ENCODE data around the gene IL10RB. TPM values are rescaled to one million over a fixed set of nuclear protein-coding genes. Genes with fewer than 3 reads are reported as not detected.
"Not testable (repeated sequence)": the region's sequence is repeated elsewhere in the genome, so short reads cannot be mapped to it uniquely, and the experiment has no call there.

The IL10RB gene
- total RNA-seq, 4 donors from 2014 or later: 15.7 to 104 (median 63.2) TPM

GRCh38 chr21:33315946-33316710, 50.0 kb downstream of the IL10RB start:
- Histone ChIP-seq H3K9me3 (no peaks in the 10 kb centered on the region), H3K27me3 (no peaks in the 10 kb centered on the region), H3K27ac (no peak overlapping the region), H3K4me3 (no peak overlapping the region), H3K4me1 (no peaks in the 10 kb centered on the region), H3K36me3 (no peaks in the 10 kb centered on the region)
- intact Hi-C loops (cut with DNase I; ENCODE audit: low total_unique reads): no loop called here
- WGBS, 2 donors (ENCODE audit: low coverage in 1 of 2): 80% methylated on average over 3 to 5 of the region's 5 CpGs
- TF ChIP-seq POLR2A (IDR thresholded peaks at IDR 0.05): no peak
- no peak for TF ChIP-seq CTCF (IDR thresholded peaks at IDR 0.05)
- TF ChIP-seq POLR2AphosphoS5 (IDR thresholded peaks at IDR 0.05): no peak
- no peak for TF ChIP-seq EP300 (IDR thresholded peaks at IDR 0.05; ENCODE audit: low read depth)
- no peak for DNase-seq
- in situ Hi-C loops (cut with MboI; ENCODE audit: low pct_ligation_motif_present in 1 of 4, low pct_unique_long_range_greater_than_20kb in 1 of 4, low sequenced_read_pairs in 3 of 4): no loop called here

DNA sequence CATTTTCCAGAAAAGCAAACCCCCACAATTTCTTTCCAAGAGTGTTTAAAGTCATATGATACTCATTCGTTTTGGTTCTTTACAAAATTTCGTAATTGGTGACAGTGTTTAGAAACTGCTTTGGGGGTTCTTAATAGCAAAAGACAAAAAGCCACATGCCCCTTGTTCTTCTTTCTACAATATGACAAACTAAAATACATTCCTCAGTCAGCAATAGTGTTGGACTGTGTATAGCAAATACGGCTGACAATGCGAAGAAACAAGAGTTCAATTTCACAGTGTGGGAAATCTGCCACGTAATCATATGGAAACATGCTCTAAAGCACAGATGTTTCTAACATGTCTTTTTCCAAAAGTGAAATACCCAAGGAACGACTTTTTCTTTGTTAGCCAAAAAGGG, 51.0 kb downstream of the IL10RB start:
- Histone ChIP-seq H3K27ac (no peak overlapping the region), H3K9me3 (no peaks in the 10 kb centered on the region), H3K4me3 (no peak overlapping the region), H3K36me3 (no peaks in the 10 kb centered on the region), H3K4me1 (no peaks in the 10 kb centered on the region), H3K27me3 (no peaks in the 10 kb centered on the region)
- DNase-seq: no peak
- WGBS, 2 donors (ENCODE audit: low coverage in 1 of 2): 58 to 73% methylated on average over 6 of the region's 6 CpGs
- TF ChIP-seq POLR2A (IDR thresholded peaks at IDR 0.05) (no peak), POLR2AphosphoS5 (IDR thresholded peaks at IDR 0.05) (no peak), CTCF (IDR thresholded peaks at IDR 0.05) (no peak), EP300 (IDR thresholded peaks at IDR 0.05; ENCODE audit: low read depth) (no peak)
- in situ Hi-C loops (cut with MboI; ENCODE audit: low pct_ligation_motif_present in 1 of 4, low pct_unique_long_range_greater_than_20kb in 1 of 4, low sequenced_read_pairs in 3 of 4): no loop called here
- intact Hi-C loops (cut with DNase I; ENCODE audit: low total_unique reads): no loop called here

DNA sequence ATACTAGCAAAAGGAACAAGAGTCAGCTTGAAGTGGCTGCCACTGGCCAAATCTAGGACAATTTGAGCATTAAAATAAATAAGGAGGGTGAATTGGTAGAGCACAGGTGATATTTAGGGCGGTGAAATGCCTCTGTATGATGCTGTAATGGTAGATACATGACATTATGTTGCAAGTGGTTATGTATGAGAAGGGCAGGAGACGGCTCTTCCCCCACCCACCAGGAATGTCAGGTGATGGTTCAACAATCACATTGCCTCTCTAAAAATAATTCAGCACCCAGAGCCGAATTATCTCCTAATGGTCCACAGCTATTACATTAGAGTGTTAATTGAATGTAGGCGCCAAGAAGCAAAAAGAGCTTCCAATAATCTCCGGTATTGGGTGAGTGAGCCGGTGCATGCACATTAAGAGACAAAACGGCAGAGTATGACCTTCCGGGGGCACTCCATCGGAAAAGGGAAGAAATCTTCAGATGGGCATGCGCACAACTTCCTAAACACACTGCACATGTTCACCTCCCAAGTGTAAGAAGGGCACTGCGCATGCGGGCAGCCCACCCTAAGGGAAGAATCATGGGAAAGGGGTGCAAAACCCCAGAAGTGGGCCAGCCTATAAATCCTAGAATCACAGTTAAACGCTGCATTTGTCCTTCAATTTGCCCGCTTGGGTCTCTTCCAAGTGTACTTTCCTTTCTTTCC, 51.8 kb downstream of the IL10RB start:
- no peaks in the 10 kb centered on the region for H3K36me3 ChIP-seq
- WGBS, 2 donors (ENCODE audit: low coverage in 1 of 2): 81 to 87% methylated on average over 11 to 14 of the region's 14 CpGs
- no peak for DNase-seq
- H3K27ac ChIP-seq: no peak overlapping the region
- no peak for TF ChIP-seq EP300 (IDR thresholded peaks at IDR 0.05; ENCODE audit: low read depth)
- TF ChIP-seq CTCF (IDR thresholded peaks at IDR 0.05): no peak
- TF ChIP-seq POLR2A (IDR thresholded peaks at IDR 0.05): no peak
- TF ChIP-seq POLR2AphosphoS5 (IDR thresholded peaks at IDR 0.05): no peak
- H3K4me3 ChIP-seq: no peak overlapping the region
- no peaks in the 10 kb centered on the region for H3K4me1 ChIP-seq
- in situ Hi-C loops (cut with MboI; ENCODE audit: low pct_ligation_motif_present in 1 of 4, low pct_unique_long_range_greater_than_20kb in 1 of 4, low sequenced_read_pairs in 3 of 4) (no loop called here), intact Hi-C loops (cut with DNase I; ENCODE audit: low total_unique reads) (no loop called here)
- H3K27me3 ChIP-seq: no peaks in the 10 kb centered on the region
- no peaks in the 10 kb centered on the region for H3K9me3 ChIP-seq

- H3K9me3 ChIP-seq; H3K36me3 ChIP-seq; H3K4me3 ChIP-seq; intact Hi-C loops (cut with DNase I; ENCODE audit: low total_unique reads); H3K4me1 ChIP-seq; H3K27me3 ChIP-seq; H3K27ac ChIP-seq; in situ Hi-C loops (cut with MboI; ENCODE audit: low pct_ligation_motif_present in 1 of 4, low pct_unique_long_range_greater_than_20kb in 1 of 4, low sequenced_read_pairs in 3 of 4): not testable (repeated sequence)
- DNase-seq: peak; percentile 10
- TF ChIP-seq POLR2AphosphoS5 (IDR thresholded peaks at IDR 0.05): peak in 1 of 3 donors; percentile 15
- WGBS, 2 donors (ENCODE audit: low coverage in 1 of 2): 89 to 91% methylated on average over 3 to 17 of the region's 17 CpGs
Measured at GRCh38 chr21:33321005-33321404, 54.8 kb downstream of the IL10RB start.

DNA sequence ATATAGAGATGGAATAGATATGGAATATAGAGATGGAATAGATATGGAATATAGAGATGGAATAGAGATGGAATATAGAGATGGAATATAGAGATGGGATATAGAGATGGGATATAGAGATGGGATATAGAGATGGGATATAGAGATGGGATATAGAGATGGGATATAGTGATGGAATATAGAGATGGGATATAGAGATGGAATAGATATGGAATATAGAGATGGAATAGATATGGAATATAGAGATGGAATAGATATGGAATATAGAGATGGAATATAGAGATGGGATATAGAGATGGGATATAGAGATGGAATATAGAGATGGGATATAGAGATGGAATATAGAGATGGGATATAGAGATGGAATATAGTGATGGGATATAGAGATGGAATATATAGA, 57.4 kb downstream of the IL10RB start:
- intact Hi-C loops (cut with DNase I; ENCODE audit: low total_unique reads): not testable (repeated sequence)

More for the DNA sequence above, 57.4 kb downstream of the IL10RB start:
- H3K9me3 ChIP-seq; H3K27me3 ChIP-seq; H3K36me3 ChIP-seq; DNase-seq; in situ Hi-C loops (cut with MboI; ENCODE audit: low pct_ligation_motif_present in 1 of 4, low pct_unique_long_range_greater_than_20kb in 1 of 4, low sequenced_read_pairs in 3 of 4): not testable (repeated sequence)
- peak overlapping the region in 1 of 4 donors; percentile 74 for H3K4me3 ChIP-seq
- H3K4me1 ChIP-seq: peaks cover 0 to 29% (median 19%) of the 10 kb centered on the region in 4 donors
- peak overlapping the region; percentile 95 to 98 (median 98) for H3K27ac ChIP-seq

Measured in transverse colon (tissue), 4 donors.